HepG2 (cell line): ENCODE results near the gene PCNA. TPM values are rescaled to one million over a fixed set of nuclear protein-coding genes. Genes with fewer than 3 reads are reported as not detected.

Experiments
- ATAC-seq: fragments of 200-7000 bp; cut with Tn5 transposase; 3 replicates; pipeline ENCODE4 v1.9.1; 2020; ENCODE audit warnings: mild to moderate bottlenecking, moderate library complexity
- BruUV-seq: library from RNA; stranded (reverse); fragments of 400-500 nt; replicated peaks from 2 replicates; lab custom pipeline; 2021; lab: Mats Ljungman, UMichigan
- CTCF ChIA-PET: fragments of 300-600 bp; formaldehyde crosslinking; extraction: SDS; loops from one replicate; lab custom pipeline; 2021; ENCODE audit warnings: low total read pairs, inconsistent platforms, low intra/inter-chr PET ratio; lab: Yijun Ruan, JAX
- POLR2A ChIA-PET: fragments of 350-600 bp; sonication (Branson Sonifier 250); formaldehyde crosslinking; loops from one replicate; lab custom pipeline; 2020; ENCODE audit warnings: antibody characterized with exemption, inconsistent platforms; lab: Yijun Ruan, JAX
- DNase-seq: peaks from one replicate; pipeline ENCODE4 v3.0.0-alpha.2; 2015; ENCODE audit warnings: low spot score
- FAIRE-seq: peaks from 3 replicates; lab custom pipeline; 2011; peaks lifted over from hg19 to GRCh38; lab: Jason Lieb, UNC
- H2AFZ ChIP-seq: one replicate; pipeline ENCODE4 v1.6.1; 2011; ENCODE audit warnings: low read length, inconsistent platforms
- H3K27ac ChIP-seq: fragments of 300-600 bp; 3 replicates; pipeline ENCODE4 v1.8.0; 2011; ENCODE audit warnings: mixed run types, mild to moderate bottlenecking, mixed read lengths, low read length, inconsistent platforms; ENCODE audit not compliant: insufficient read depth; ENCODE audit errors: extremely low read length
- H3K27me3 ChIP-seq, 2 experiments: fragments of 200-600 bp in 1 of 2; 2 replicates in 1 of 2; 3 replicates in 1 of 2; pipeline versions ENCODE4 v1.6.0 to v1.8.0; 2011; ENCODE audit warnings: low read length in 2 of 2, mild to moderate bottlenecking in 2 of 2, moderate library complexity in 2 of 2, inconsistent platforms in 1 of 2; ENCODE audit not compliant: insufficient read depth in 2 of 2, control insufficient read depth in 1 of 2
- H3K36me3 ChIP-seq, 2 experiments: fragments of 200-600 bp in 1 of 2; replicated peaks in 1 of 2; 2 replicates in 1 of 2; 3 replicates in 1 of 2; pipeline versions ENCODE4 v1.5.1 to v1.8.0; 2011; ENCODE audit warnings: low read length in 2 of 2, inconsistent platforms in 1 of 2; ENCODE audit not compliant: insufficient read depth in 2 of 2, control insufficient read depth in 1 of 2
- H3K4me1 ChIP-seq: 2 replicates; pipeline ENCODE4 v1.5.1; 2012; ENCODE audit warnings: low read length, inconsistent platforms; ENCODE audit not compliant: insufficient read depth
- H3K4me2 ChIP-seq: 2 replicates; pipeline ENCODE4 v1.6.0; 2011; ENCODE audit warnings: low read depth, low read length, inconsistent platforms
- H3K4me3 ChIP-seq, 3 experiments: fragments of 200-600 bp in 1 of 3; sonication (generic), shearing (Covaris generic) in 1 of 3; replicated peaks in 1 of 3; 2 replicates each; pipeline ENCODE4 v1.5.1; 2011 to 2016; ENCODE audit warnings: low read length in 3 of 3, inconsistent platforms in 2 of 3, low read depth in 2 of 3, mild to moderate bottlenecking in 2 of 3, control low read depth in 1 of 3, mixed read lengths in 1 of 3; ENCODE audit not compliant: insufficient read depth in 1 of 3
- H3K79me2 ChIP-seq: one replicate; pipeline ENCODE4 v1.6.1; 2011; ENCODE audit warnings: low read length, inconsistent platforms; ENCODE audit not compliant: insufficient read depth
- H3K9ac ChIP-seq: 2 replicates; pipeline ENCODE4 v1.6.0; 2011; ENCODE audit warnings: mild to moderate bottlenecking, low read depth, low read length, inconsistent platforms; ENCODE audit not compliant: insufficient read depth
- H3K9me3 ChIP-seq: 2 replicates; pipeline ENCODE4 v1.5.1; 2012; ENCODE audit warnings: mild to moderate bottlenecking, low read length
- H4K20me1 ChIP-seq: 2 replicates; pipeline ENCODE4 v1.6.0; 2011; ENCODE audit warnings: inconsistent platforms, mild to moderate bottlenecking, low read length, moderate library complexity; ENCODE audit not compliant: insufficient read depth
- ADNP ChIP-seq: sonication (generic); formaldehyde crosslinking; IDR thresholded peaks from 2 replicates; pipeline ENCODE4 v1.4.0; 2020; ENCODE audit warnings: missing genetic modification reagents
- CENPX ChIP-seq: sonication (generic); formaldehyde crosslinking; IDR thresholded peaks from 2 replicates; pipeline ENCODE4 v1.9.0; 2021; ENCODE audit warnings: mild to moderate bottlenecking, missing genetic modification reagents, moderate library complexity
- DMAP1 ChIP-seq: IDR thresholded peaks from 2 replicates; pipeline ENCODE4 v1.6.1; 2016
- KDM3A ChIP-seq: IDR thresholded peaks from 2 replicates; pipeline ENCODE4 v1.6.1; 2018; ENCODE audit warnings: low read depth, missing compliant biosample characterization
- MATR3 ChIP-seq: sonication (generic); formaldehyde crosslinking; IDR thresholded peaks from 2 replicates; pipeline ENCODE4 v1.4.0; 2020; ENCODE audit warnings: missing genetic modification reagents
- MED1 ChIP-seq: sonication (generic); formaldehyde crosslinking; IDR thresholded peaks from 2 replicates; pipeline ENCODE4 v1.4.0; 2020; ENCODE audit warnings: missing genetic modification reagents
- NR2F1 ChIP-seq, 2 experiments: fragments of 450-650 bp in 1 of 2; formaldehyde crosslinking in 1 of 2; IDR thresholded peaks; 2 replicates each; pipeline versions ENCODE4 v1.5.0 to v1.6.1; 2016 to 2020; ENCODE audit warnings: mild to moderate bottlenecking in 1 of 2, missing compliant biosample characterization in 1 of 2, missing genetic modification reagents in 1 of 2, moderate library complexity in 1 of 2
- RNF219 ChIP-seq: sonication (generic); formaldehyde crosslinking; IDR thresholded peaks from 2 replicates; pipeline ENCODE4 v1.5.0; 2020; ENCODE audit warnings: mild to moderate bottlenecking, missing genetic modification reagents
- SAP130 ChIP-seq: IDR thresholded peaks from 2 replicates; pipeline ENCODE4 v1.6.1; 2016; ENCODE audit warnings: low read depth
- SMAD1 ChIP-seq: sonication (generic); formaldehyde crosslinking; IDR thresholded peaks from 2 replicates; pipeline ENCODE4 v1.4.0; 2020; ENCODE audit warnings: missing genetic modification reagents, low read depth, mild to moderate bottlenecking, borderline replicate concordance
- SNAPC2 ChIP-seq: sonication (generic); formaldehyde crosslinking; IDR thresholded peaks from 2 replicates; pipeline ENCODE4 v1.8.1; 2022; ENCODE audit warnings: mild to moderate bottlenecking, missing genetic modification reagents
- YEATS4 ChIP-seq: sonication (generic); formaldehyde crosslinking; IDR thresholded peaks from 2 replicates; pipeline ENCODE4 v1.4.0; 2020; ENCODE audit warnings: missing genetic modification reagents, borderline replicate concordance
- ZNF460 ChIP-seq: sonication (generic); formaldehyde crosslinking; IDR thresholded peaks from 2 replicates; pipeline ENCODE4 v1.5.1; 2020; ENCODE audit warnings: missing genetic modification reagents, mild to moderate bottlenecking, borderline replicate concordance
- ZNF646 ChIP-seq: sonication (generic); formaldehyde crosslinking; IDR thresholded peaks from 2 replicates; pipeline ENCODE4 v1.9.0; 2021; ENCODE audit warnings: mild to moderate bottlenecking, missing genetic modification reagents
- WGBS: methylation state at CpG from one replicate; pipeline ENCODE4 v1.1.6; 2017; ENCODE audit warnings: low lambda C conversion rate; 5-methylcytosine and 5-hydroxymethylcytosine counted together
- in situ Hi-C: cut with HindIII; loops from 2 replicates; pipeline ENCODE4 v1.10.0; 2017; ENCODE audit warnings: low pct_unique_long_range_greater_than_20kb; ENCODE audit not compliant: extremely low pct_ligation_motif_present
- intact Hi-C: fragments of 100-400 bp; cut with micrococcal nuclease; formaldehyde crosslinking; loops from one replicate; pipeline ENCODE4 v1.10.0; 2022; ENCODE audit not compliant: unreplicated experiment
- polyA plus RNA-seq, 8 experiments: library from polyadenylated mRNA; depleted of rRNA in 3 of 8; stranded (reverse) in 7 of 8; unstranded in 1 of 8; fragments of >200 nt; fragmentation: Illumina TruSeq in 4 of 8; extraction: Trizol in 4 of 8; gene quantifications; 2 replicates each; pipeline versions ENCODE4 v1.2.1 to v1.2.3, GENCODE V29; 2011 to 2016; ENCODE audit warnings: low read depth in 4 of 8, missing spikeins in 1 of 8, mixed read lengths in 1 of 8; ENCODE audit not compliant: insufficient read depth in 1 of 8
- total RNA-seq, 5 experiments: library from RNA; depleted of rRNA; stranded (reverse); fragments of >200 nt; fragmentation: Illumina TruSeq; extraction: Trizol; gene quantifications; 2 replicates each; pipeline ENCODE4 v1.2.3, GENCODE V29; 2016; ENCODE audit warnings: low read depth in 1 of 5

Gene PCNA
- total and polyA plus RNA-seq, 2 of the 13 experiments (the other 11 are each of a cell fraction or from before 2014, with no cell fraction given): 229 to 655 TPM

GRCh38 chr20:5146099-5146668, 26.4 kb upstream of the PCNA start (continued):
- TF ChIP-seq RNF219 (CRISPR knock-in tag) (no peak), DMAP1 (no peak), ZNF460 (CRISPR knock-in tag) (no peak), YEATS4 (CRISPR knock-in tag) (no peak), NR2F1 (CRISPR knock-in tag; IDR thresholded peaks at IDR 0.05) (no peak), MED1 (CRISPR knock-in tag) (no peak), SNAPC2 (CRISPR knock-in tag) (0 out of 2 replicates have a peak, but pooled peaks have one; percentile 15), MATR3 (no peak), ADNP (CRISPR knock-in tag) (no peak)

- no peak for FAIRE-seq
- TF ChIP-seq KDM3A (CRISPR knock-in tag) (no peak), SMAD1 (no peak), SAP130 (CRISPR knock-in tag) (peak; percentile 32; the same call in 1 of the 2 replicates), ZNF646 (peak; percentile 16; the same call in 1 of the 2 replicates), CENPX (no peak)
Observed at GRCh38 chr20:5145365-5146098, 25.8 kb upstream of the PCNA start.

More at GRCh38 chr20:5145365-5146098, 25.8 kb upstream of the PCNA start:
- Histone ChIP-seq H3K27ac (peak overlapping the region; percentile 6), H3K4me2 (peak overlapping the region; percentile 32; the same call in 1 of the 2 replicates), H3K36me3 (peaks cover 1 to 3% of the 10 kb centered on the region in 2 experiments; a peak in 3 of 5 replicates), H2AFZ (no peak overlapping the region), H3K9me3 (no peaks in the 10 kb centered on the region), H3K9ac (no peak overlapping the region), H3K27me3 (no peaks in the 10 kb centered on the region), H4K20me1 (no peaks in the 10 kb centered on the region), H3K79me2 (peaks cover 93% of the 10 kb centered on the region), H3K4me1 (peaks cover 100% of the 10 kb centered on the region), H3K4me3 (no peak overlapping the region)
- BruUV-seq: no TSS peak
- 88% methylated on average over 5 of the region's 5 CpGs for WGBS
- POLR2A ChIA-PET: interaction anchor here (7.0 kb wide), 1 partner anchor 18 kb away, joined by 53 read pairs; the partner anchor contains the start of gene CDS2
- in situ Hi-C loops (loop anchor here (10.0 kb wide), 1 partner anchor 61 kb away; no protein-coding TSS in a partner anchor), intact Hi-C loops (no loop called here)
- CTCF ChIA-PET: no interaction called here
- DNase-seq: no peak
- no peak for ATAC-seq
